GM18526 (cell line): ENCODE results near the gene TRIM45.

ENCODE experiments used
- POLR2A ChIP-seq: IDR thresholded peaks from 3 replicates; pipeline ENCODE4 v1.6.1; 2011; ENCODE audit not compliant: insufficient read length; ENCODE audit errors: extremely low read depth

TRIM45 gene

GRCh38 chr1:117114877-117115276 lies 6.7 kb downstream of the TRIM45 start:
- TF ChIP-seq POLR2A: no peak

- TF ChIP-seq POLR2A: no peak
These were observed 8.3 kb downstream of the TRIM45 start for GRCh38 chr1:117113199-117113598.

GRCh38 chr1:117112047-117112717 lies 9.4 kb downstream of the TRIM45 start:
- no peak for TF ChIP-seq POLR2A

GRCh38 chr1:117110774-117111173 lies 10.8 kb downstream of the TRIM45 start:
- no peak for TF ChIP-seq POLR2A

- TF ChIP-seq POLR2A: no peak
These were observed 14.2 kb downstream of the TRIM45 start for GRCh38 chr1:117107364-117107763.

- TF ChIP-seq POLR2A: no peak
These were observed 15.1 kb downstream of the TRIM45 start for GRCh38 chr1:117106478-117106877.

GRCh38 chr1:117105722-117106121 lies 15.8 kb downstream of the TRIM45 start:
- TF ChIP-seq POLR2A: no peak

GRCh38 chr1:117104986-117105385 lies 16.6 kb downstream of the TRIM45 start:
- no peak for TF ChIP-seq POLR2A

GRCh38 chr1:117101334-117101733 lies 20.2 kb downstream of the TRIM45 start:
- TF ChIP-seq POLR2A: no peak

GRCh38 chr1:117098287-117098890 lies 23.2 kb downstream of the TRIM45 start:
- TF ChIP-seq POLR2A: no peak

GRCh38 chr1:117097443-117097842 lies 24.1 kb downstream of the TRIM45 start:
- TF ChIP-seq POLR2A: no peak

GRCh38 chr1:117096951-117097408 lies 24.6 kb downstream of the TRIM45 start:
- no peak for TF ChIP-seq POLR2A

- no peak for TF ChIP-seq POLR2A
These were observed 26.5 kb downstream of the TRIM45 start for GRCh38 chr1:117094841-117095604.

GRCh38 chr1:117093870-117094621 lies 27.5 kb downstream of the TRIM45 start:
- no peak for TF ChIP-seq POLR2A

- TF ChIP-seq POLR2A: no peak
These were observed 28.4 kb downstream of the TRIM45 start for GRCh38 chr1:117093091-117093534.
